Activated CD4-positive, alpha-beta memory T cell treated with anti-CD3 and anti-CD28 coated beads for 36 hours (primary cell): ENCODE measurements around the gene REG3A. TPM values are rescaled to one million over a fixed set of nuclear protein-coding genes. Genes with fewer than 3 reads are reported as not detected.

Experiments used
- CTCF ChIA-PET: fragments of 350-600 bp; sonication (Branson Sonifier 250); formaldehyde crosslinking; loops from one replicate; lab custom pipeline; 2021; ENCODE audit warnings: antibody characterized with exemption, inconsistent platforms; lab: Charles Lee
- POLR2A ChIA-PET: fragments of 350-600 bp; sonication (Branson Sonifier 250); formaldehyde crosslinking; loops from one replicate; lab custom pipeline; 2021; ENCODE audit warnings: antibody characterized with exemption; lab: Charles Lee
- DNase-seq: peaks from one replicate; pipeline ENCODE4 v3.0.0-alpha.2; 2020
- H3K27ac Mint-ChIP-seq: one replicate; pipeline ENCODE4 v1.8.0; 2021; ENCODE audit warnings: mixed read lengths
- H3K27me3 Mint-ChIP-seq: one replicate; pipeline ENCODE4 v1.8.0; 2021; ENCODE audit warnings: mixed read lengths
- H3K36me3 Mint-ChIP-seq: one replicate; pipeline ENCODE4 v1.8.0; 2021; ENCODE audit warnings: mixed read lengths
- H3K4me1 Mint-ChIP-seq: one replicate; pipeline ENCODE4 v1.8.0; 2021; ENCODE audit warnings: low read depth, mixed read lengths
- H3K4me3 Mint-ChIP-seq: one replicate; pipeline ENCODE4 v1.8.0; 2021; ENCODE audit warnings: mild to moderate bottlenecking, mixed read lengths
- H3K9me3 Mint-ChIP-seq: one replicate; pipeline ENCODE4 v1.8.0; 2021; ENCODE audit warnings: mixed read lengths
- intact Hi-C: fragments of 100-400 bp; cut with micrococcal nuclease; formaldehyde crosslinking; loops from one replicate; pipeline ENCODE4 v1.15.1; 2023
- total RNA-seq, 2 experiments: library from RNA; stranded (reverse); gene quantifications; one replicate each; pipeline ENCODE4 v1.2.3, GENCODE V29; 2021

Gene REG3A
- total RNA-seq, 2 experiments from 2014 or later, result not detected

DNA sequence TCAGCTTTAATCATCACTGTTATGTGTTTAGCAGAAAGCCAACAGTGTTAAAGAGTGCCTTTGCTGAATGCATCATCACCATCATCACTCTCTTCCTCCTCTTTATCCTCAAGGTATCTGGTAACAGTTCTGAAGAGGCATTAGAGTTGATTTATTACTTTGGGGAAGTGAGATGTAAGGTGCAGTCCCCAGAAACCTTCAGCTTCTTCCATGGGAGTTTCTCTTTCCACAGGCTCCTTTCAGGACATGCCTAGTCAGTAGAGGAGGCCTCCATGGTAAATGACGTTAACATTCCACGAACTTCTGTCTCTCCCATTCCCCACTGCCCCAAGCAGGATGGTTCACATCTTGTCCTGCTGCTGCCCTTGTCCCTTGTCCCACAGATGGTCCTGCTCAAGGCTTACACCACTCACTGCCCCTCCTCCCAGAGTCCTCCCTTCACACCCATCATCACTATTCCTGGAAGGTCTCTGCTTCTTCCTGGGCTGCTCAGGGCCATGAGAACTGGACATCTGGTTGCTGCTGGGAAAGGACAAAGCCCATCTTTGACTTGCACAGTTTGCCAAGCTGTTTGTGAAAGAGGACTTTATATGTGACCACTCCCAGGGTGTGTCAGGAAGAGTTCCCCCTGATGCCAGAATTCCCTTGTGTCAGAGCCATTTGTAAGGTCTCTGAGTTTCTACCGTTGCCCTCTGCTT lies 44.6 kb downstream of the REG3A start:
- H3K27me3 Mint-ChIP-seq, result no peaks in the 10 kb centered on the region
- intact Hi-C loops, result no loop called here

DNA sequence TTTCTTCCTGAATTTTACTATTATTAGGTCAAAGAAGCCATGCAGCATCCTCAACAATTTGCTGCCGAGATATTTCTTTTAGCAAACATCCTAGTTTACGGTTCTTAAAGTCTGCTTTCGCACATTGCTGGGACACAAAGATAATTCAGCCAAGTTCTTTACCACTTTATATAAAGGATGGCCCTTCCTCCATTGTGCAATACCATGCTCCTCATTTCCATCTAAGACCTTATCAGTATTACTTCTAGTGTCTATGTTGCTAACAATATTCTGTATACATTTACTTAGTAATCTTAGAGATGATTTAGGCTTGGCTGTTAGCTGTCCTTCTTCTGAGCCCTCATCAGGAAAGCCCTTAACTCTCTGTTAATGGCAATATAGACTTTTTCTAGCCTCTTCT lies 47.3 kb downstream of the REG3A start:
- no peak for DNase-seq
- no peak overlapping the region for H3K4me3 Mint-ChIP-seq
- H3K27me3 Mint-ChIP-seq, result no peaks in the 10 kb centered on the region
- ChIA-PET CTCF (no interaction called here), POLR2A (no interaction called here)
- H3K36me3 Mint-ChIP-seq, result no peaks in the 10 kb centered on the region
- intact Hi-C loops, result no loop called here
- H3K27ac Mint-ChIP-seq, result no peak overlapping the region
- peaks cover 27% of the 10 kb centered on the region for H3K9me3 Mint-ChIP-seq
- H3K4me1 Mint-ChIP-seq, result no peaks in the 10 kb centered on the region

More for the DNA sequence above, 44.6 kb downstream of the REG3A start:
- no peaks in the 10 kb centered on the region for H3K4me1 Mint-ChIP-seq
- CTCF ChIA-PET, result interaction anchor here (1.2 kb wide), 1 partner anchor 11 kb away, joined by 4 read pairs; no protein-coding TSS in a partner anchor
- no peak overlapping the region for H3K27ac Mint-ChIP-seq
- peaks cover 26% of the 10 kb centered on the region for H3K9me3 Mint-ChIP-seq
- POLR2A ChIA-PET, result no interaction called here
- DNase-seq, result no peak
- no peaks in the 10 kb centered on the region for H3K36me3 Mint-ChIP-seq
- H3K4me3 Mint-ChIP-seq, result no peak overlapping the region

Other genes starting within 250 kb of the REG3A start
- gene REG3G, start 134.1 kb downstream of the REG3A start, total RNA-seq, result not detected
- not detected for gene REG1B, start 71.8 kb downstream of the REG3A start, total RNA-seq
- gene REG1A, start 39.3 kb downstream of the REG3A start, total RNA-seq, result not detected